Astrocyte (in vitro differentiated cells and primary cell): ENCODE data around the gene LASP1. TPM values are rescaled to one million over a fixed set of nuclear protein-coding genes. Genes with fewer than 3 reads are reported as not detected.

ENCODE experiments used
- DNase-seq: peaks from one replicate; pipeline ENCODE4 v3.0.0-alpha.2; 2010; ENCODE audit warnings: low read depth
- FAIRE-seq: peaks from 2 replicates; lab custom pipeline; 2011; peaks lifted over from hg19 to GRCh38; lab: Jason Lieb, UNC
- H2AFZ ChIP-seq: 2 replicates; pipeline ENCODE4 v1.6.0; 2012; ENCODE audit warnings: low read depth, low read length, inconsistent platforms
- H3K27ac ChIP-seq: 2 replicates; pipeline ENCODE4 v1.5.1; 2011; ENCODE audit warnings: low read depth, low read length, inconsistent platforms
- H3K27me3 ChIP-seq: 2 replicates; pipeline ENCODE4 v1.6.0; 2011; ENCODE audit warnings: low read length, inconsistent platforms; ENCODE audit not compliant: insufficient read depth
- H3K36me3 ChIP-seq: 2 replicates; pipeline ENCODE4 v1.5.1; 2011; ENCODE audit warnings: low read length, inconsistent platforms; ENCODE audit not compliant: insufficient read depth
- H3K4me1 ChIP-seq: 2 replicates; pipeline ENCODE4 v1.5.1; 2011; ENCODE audit warnings: low read length, inconsistent platforms; ENCODE audit not compliant: insufficient read depth
- H3K4me2 ChIP-seq: 2 replicates; pipeline ENCODE4 v1.6.0; 2012; ENCODE audit warnings: low read length, inconsistent platforms
- H3K4me3 ChIP-seq: 2 replicates; pipeline ENCODE4 v1.5.1; 2011; ENCODE audit warnings: low read depth, mild to moderate bottlenecking, low read length, inconsistent platforms; ENCODE audit not compliant: insufficient read depth
- H3K79me2 ChIP-seq: 2 replicates; pipeline ENCODE4 v1.6.0; 2012; ENCODE audit warnings: mild to moderate bottlenecking, low read length, inconsistent platforms; ENCODE audit not compliant: insufficient read depth
- H3K9ac ChIP-seq: 2 replicates; pipeline ENCODE4 v1.6.0; 2012; ENCODE audit warnings: mild to moderate bottlenecking, low read length, inconsistent platforms
- H3K9me3 ChIP-seq: 2 replicates; pipeline ENCODE4 v1.5.1; 2012; ENCODE audit warnings: low read depth, mild to moderate bottlenecking, low read length, inconsistent platforms; ENCODE audit not compliant: insufficient read depth
- H4K20me1 ChIP-seq: 2 replicates; pipeline ENCODE4 v1.6.0; 2012; ENCODE audit warnings: low read length, inconsistent platforms; ENCODE audit not compliant: insufficient read depth
- H3K27ac Mint-ChIP-seq: one replicate; pipeline ENCODE4 v1.8.0; 2021; ENCODE audit warnings: mild to moderate bottlenecking, mixed read lengths; ENCODE audit not compliant: unreplicated experiment
- H3K27me3 Mint-ChIP-seq: one replicate; pipeline ENCODE4 v1.8.0; 2021; ENCODE audit warnings: low read depth, mixed read lengths; ENCODE audit not compliant: unreplicated experiment
- H3K36me3 Mint-ChIP-seq: one replicate; pipeline ENCODE4 v1.8.0; 2021; ENCODE audit warnings: low read depth, mixed read lengths; ENCODE audit not compliant: unreplicated experiment
- H3K4me1 Mint-ChIP-seq: one replicate; pipeline ENCODE4 v1.8.0; 2021; ENCODE audit warnings: low read depth, mixed read lengths; ENCODE audit not compliant: unreplicated experiment
- H3K4me3 Mint-ChIP-seq: one replicate; pipeline ENCODE4 v1.8.0; 2021; ENCODE audit warnings: mild to moderate bottlenecking, moderate library complexity, mixed read lengths; ENCODE audit not compliant: unreplicated experiment
- H3K9me3 Mint-ChIP-seq: one replicate; pipeline ENCODE4 v1.8.0; 2021; ENCODE audit warnings: mild to moderate bottlenecking, mixed read lengths; ENCODE audit not compliant: unreplicated experiment
- EZH2 ChIP-seq: IDR thresholded peaks from 2 replicates; pipeline ENCODE4 v1.6.1; 2012; ENCODE audit warnings: mild to moderate bottlenecking, low read length, inconsistent platforms; ENCODE audit not compliant: insufficient read depth
- total RNA-seq: library from RNA; stranded (reverse); gene quantifications from 2 replicates; pipeline ENCODE4 v1.2.1, GENCODE V29; 2021
- TF ChIP-seq, protein P1 (sequence below): IDR thresholded peaks from 2 replicates; pipeline ENCODE4 v1.5.1; 2011; ENCODE audit warnings: low read depth, mild to moderate bottlenecking, inconsistent platforms, low read length, moderate library complexity; ENCODE audit not compliant: insufficient read depth

LASP1 gene
- total RNA-seq, 1 donor from 2014 or later, result 421 TPM

DNA sequence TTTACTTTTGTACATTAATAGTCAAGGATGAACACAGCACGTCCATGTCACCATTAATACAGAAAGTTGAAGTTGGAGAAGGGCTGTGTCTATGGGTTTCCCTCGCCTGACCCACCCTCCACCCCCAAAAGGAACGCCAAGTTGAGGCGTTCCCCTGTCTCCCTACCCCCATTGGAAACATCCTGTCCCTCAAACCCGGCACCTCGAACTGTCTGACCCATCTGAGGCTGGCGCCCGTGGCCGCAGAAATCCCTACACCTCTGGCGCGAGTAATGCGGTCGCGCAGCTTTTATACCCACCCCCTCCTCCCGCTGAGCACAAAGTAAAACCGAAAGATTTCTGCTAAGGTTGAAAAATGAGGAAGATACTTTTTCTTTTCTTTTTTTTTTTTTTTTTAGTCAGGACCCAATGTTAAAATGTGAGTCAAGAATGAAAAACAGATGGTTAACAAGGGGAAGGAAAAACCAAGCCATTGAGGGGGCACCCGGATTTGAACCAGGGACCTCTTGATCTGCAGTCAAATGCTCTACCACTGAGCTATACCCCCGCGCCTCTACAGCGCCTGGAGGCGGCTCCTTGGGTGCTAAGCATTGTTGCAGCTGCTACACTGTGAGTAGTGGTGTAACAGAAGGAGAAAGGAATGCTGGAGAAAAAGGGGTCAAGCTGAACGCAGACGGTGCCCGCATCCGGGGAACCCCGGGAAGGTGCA, 887 bp upstream of the LASP1 start:
- Histone ChIP-seq H3K9me3 (no peaks in the 10 kb centered on the region), H3K36me3 (peaks cover 4% of the 10 kb centered on the region), H3K27ac (peak overlapping the region; percentile 79), H2AFZ (peak overlapping the region; percentile 70), H3K79me2 (peaks cover 40% of the 10 kb centered on the region), H3K27me3 (no peaks in the 10 kb centered on the region), H3K4me2 (peak overlapping the region; percentile 87), H3K9ac (peak overlapping the region; percentile 95), H3K4me1 (peaks cover 39% of the 10 kb centered on the region), H3K4me3 (peak overlapping the region; percentile 88), H4K20me1 (peaks cover 33% of the 10 kb centered on the region)
- Mint-ChIP-seq H3K36me3 (peaks cover 9% of the 10 kb centered on the region), H3K4me1 (peaks cover 17% of the 10 kb centered on the region), H3K9me3 (no peaks in the 10 kb centered on the region), H3K4me3 (peak overlapping the region; percentile 93), H3K27ac (peak overlapping the region; percentile 96), H3K27me3 (no peaks in the 10 kb centered on the region)
- FAIRE-seq, result no peak
- TF ChIP-seq, protein P1, sequence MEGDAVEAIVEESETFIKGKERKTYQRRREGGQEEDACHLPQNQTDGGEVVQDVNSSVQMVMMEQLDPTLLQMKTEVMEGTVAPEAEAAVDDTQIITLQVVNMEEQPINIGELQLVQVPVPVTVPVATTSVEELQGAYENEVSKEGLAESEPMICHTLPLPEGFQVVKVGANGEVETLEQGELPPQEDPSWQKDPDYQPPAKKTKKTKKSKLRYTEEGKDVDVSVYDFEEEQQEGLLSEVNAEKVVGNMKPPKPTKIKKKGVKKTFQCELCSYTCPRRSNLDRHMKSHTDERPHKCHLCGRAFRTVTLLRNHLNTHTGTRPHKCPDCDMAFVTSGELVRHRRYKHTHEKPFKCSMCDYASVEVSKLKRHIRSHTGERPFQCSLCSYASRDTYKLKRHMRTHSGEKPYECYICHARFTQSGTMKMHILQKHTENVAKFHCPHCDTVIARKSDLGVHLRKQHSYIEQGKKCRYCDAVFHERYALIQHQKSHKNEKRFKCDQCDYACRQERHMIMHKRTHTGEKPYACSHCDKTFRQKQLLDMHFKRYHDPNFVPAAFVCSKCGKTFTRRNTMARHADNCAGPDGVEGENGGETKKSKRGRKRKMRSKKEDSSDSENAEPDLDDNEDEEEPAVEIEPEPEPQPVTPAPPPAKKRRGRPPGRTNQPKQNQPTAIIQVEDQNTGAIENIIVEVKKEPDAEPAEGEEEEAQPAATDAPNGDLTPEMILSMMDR, result peak; percentile 23
- TF ChIP-seq EZH2, result no peak
- DNase-seq, result peak; percentile 76

DNA sequence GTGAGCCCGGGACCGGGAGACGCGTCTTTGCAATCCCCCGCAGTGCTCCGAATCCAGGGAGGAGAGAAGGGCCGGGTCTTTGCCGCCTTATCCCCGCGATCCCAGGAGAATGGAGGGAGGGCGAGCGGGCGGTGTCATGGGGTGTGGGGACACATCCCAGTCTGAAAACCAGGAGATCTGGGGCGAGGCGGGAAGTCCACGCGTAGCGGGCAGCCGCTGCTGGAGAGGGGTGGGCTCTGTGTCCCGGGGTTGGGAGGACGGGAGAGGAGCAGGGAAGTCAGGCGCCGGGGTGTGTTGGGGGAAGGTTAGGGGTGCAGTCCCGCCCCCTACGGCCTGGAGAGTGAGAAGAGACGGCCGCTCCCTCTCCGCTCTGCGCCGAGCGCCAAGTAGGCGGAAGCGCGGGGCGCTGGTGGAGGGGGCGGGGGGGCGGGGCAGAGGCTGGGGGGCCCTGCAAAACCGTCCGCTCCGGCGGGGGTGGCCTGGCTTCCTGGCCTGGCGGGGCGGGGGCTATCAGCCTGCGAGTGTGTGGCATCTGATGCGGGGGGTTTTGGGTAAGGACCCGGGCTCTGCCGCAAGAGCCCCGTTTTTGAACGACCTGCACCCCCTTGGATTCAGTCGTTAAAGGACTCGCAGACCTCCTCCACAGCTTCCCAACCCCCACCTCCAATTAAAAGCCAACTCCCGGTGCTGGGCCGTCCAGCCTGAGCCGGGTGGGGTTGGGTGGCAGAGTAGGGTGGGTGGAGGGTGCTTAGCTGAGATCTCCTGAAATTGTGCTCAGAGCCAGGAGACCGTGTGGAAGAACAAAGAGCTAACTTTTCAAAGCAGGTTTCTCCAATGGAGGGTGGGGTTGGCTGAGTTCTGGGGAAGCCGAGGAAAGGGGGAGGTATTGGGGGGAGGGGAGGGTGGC, 654 bp downstream of the LASP1 start:
- Histone ChIP-seq H3K79me2 (peaks cover 56% of the 10 kb centered on the region), H3K4me2 (peak overlapping the region; percentile 87), H3K4me3 (peak overlapping the region; percentile 88), H3K27ac (peak overlapping the region; percentile 79), H2AFZ (peak overlapping the region; percentile 12), H3K36me3 (peaks cover 4% of the 10 kb centered on the region), H3K9ac (peak overlapping the region; percentile 95), H4K20me1 (peaks cover 49% of the 10 kb centered on the region), H3K9me3 (no peaks in the 10 kb centered on the region), H3K27me3 (no peaks in the 10 kb centered on the region), H3K4me1 (peaks cover 54% of the 10 kb centered on the region)
- TF ChIP-seq, protein P1, result no peak
- no peak for TF ChIP-seq EZH2
- H3K4me1 Mint-ChIP-seq, result peaks cover 30% of the 10 kb centered on the region
- no peaks in the 10 kb centered on the region for H3K27me3 Mint-ChIP-seq
- DNase-seq (no peak), FAIRE-seq (no peak)
- H3K9me3 Mint-ChIP-seq, result no peaks in the 10 kb centered on the region
- H3K36me3 Mint-ChIP-seq, result peaks cover 9% of the 10 kb centered on the region
- H3K4me3 Mint-ChIP-seq, result peak overlapping the region; percentile 97
- peak overlapping the region; percentile 94 for H3K27ac Mint-ChIP-seq
